Liver (tissue), 3 donors: ENCODE data around the gene CPLANE1.

Source experiments
- ATF3 ChIP-seq: IDR thresholded peaks from 2 replicates; pipeline ENCODE4 v1.6.1; 2016; ENCODE audit warnings: antibody characterized with exemption
- CTCF ChIP-seq: fragments of 150-350 bp; IDR thresholded peaks from 2 replicates; pipeline ENCODE4 v1.5.1; 2017; ENCODE audit warnings: improper control_type of control experiment, low read depth, low read length; ENCODE audit not compliant: missing input control
- EGR1 ChIP-seq, 2 donors: IDR thresholded peaks; 2 replicates each; pipeline ENCODE4 v1.6.1; 2016 to 2018; ENCODE audit warnings: antibody characterized with exemption in 2 of 2, low read depth in 2 of 2
- GABPA ChIP-seq, 2 donors: IDR thresholded peaks in 1 of 2; conservative IDR thresholded peaks in 1 of 2; 2 replicates each; pipeline ENCODE4 v1.6.1; 2016; ENCODE audit warnings: antibody characterized with exemption in 2 of 2, mild to moderate bottlenecking in 1 of 2, moderate library complexity in 1 of 2
- JUND ChIP-seq, 2 donors: IDR thresholded peaks; 2 replicates each; pipeline ENCODE4 v1.6.1; 2016; ENCODE audit warnings: antibody characterized with exemption in 2 of 2
- MAX ChIP-seq: IDR thresholded peaks from 2 replicates; pipeline ENCODE4 v1.6.1; 2016; ENCODE audit warnings: antibody characterized with exemption
- NR2F2 ChIP-seq: IDR thresholded peaks from 2 replicates; pipeline ENCODE4 v1.6.1; 2016; ENCODE audit warnings: antibody characterized with exemption
- RAD21 ChIP-seq, 2 donors: IDR thresholded peaks; 2 replicates each; pipeline ENCODE4 v1.6.1; 2016; ENCODE audit warnings: antibody characterized with exemption in 2 of 2, mild to moderate bottlenecking in 2 of 2
- REST ChIP-seq: IDR thresholded peaks from 2 replicates; pipeline ENCODE4 v1.6.1; 2016; ENCODE audit warnings: antibody characterized with exemption, mild to moderate bottlenecking
- SP1 ChIP-seq: IDR thresholded peaks from 2 replicates; pipeline ENCODE4 v1.6.1; 2018; ENCODE audit warnings: antibody characterized with exemption, mild to moderate bottlenecking
- TAF1 ChIP-seq: conservative IDR thresholded peaks from 2 replicates; pipeline ENCODE4 v1.6.1; 2016; ENCODE audit warnings: antibody characterized with exemption, mild to moderate bottlenecking
- YY1 ChIP-seq: IDR thresholded peaks from 2 replicates; pipeline ENCODE4 v1.6.1; 2016; ENCODE audit warnings: antibody characterized with exemption, mild to moderate bottlenecking
- ZBTB33 ChIP-seq: IDR thresholded peaks from 2 replicates; pipeline ENCODE4 v1.6.1; 2016; ENCODE audit warnings: antibody characterized with exemption
- donor health status: healthy.
- donor health status: healthy.

- TF ChIP-seq CTCF (no peak), JUND (IDR thresholded peaks at IDR 0.05) (no peak), REST (no peak), RAD21 (IDR thresholded peaks at IDR 0.05) (no peak), NR2F2 (no peak), TAF1 (no peak), EGR1 (IDR thresholded peaks at IDR 0.05; ENCODE audit: low read depth in 2 of 2) (no peak), ATF3 (no peak), MAX (no peak), YY1 (no peak), ZBTB33 (no peak), GABPA (IDR thresholded peaks at IDR 0.05 in 1 of 2, conservative IDR thresholded peaks at IDR 0.05 in 1 of 2) (no peak), SP1 (no peak)
These were observed 41.4 kb downstream of the CPLANE1 start for GRCh38 chr5:37207802-37208201.
